Neuronal stem cell (in vitro differentiated cells): ENCODE results near the gene ERP27.

Source experiments
- DNase-seq: peaks from one replicate; pipeline ENCODE4 v3.0.0-alpha.2; 2013; ENCODE audit warnings: low spot score
- H2AFZ ChIP-seq: one replicate; pipeline ENCODE4 v1.6.1; 2013; ENCODE audit warnings: mild to moderate bottlenecking, low read length, inconsistent platforms
- H2AK5ac ChIP-seq: 2 replicates; pipeline ENCODE4 v1.6.1; 2013; ENCODE audit warnings: low read depth, mild to moderate bottlenecking, inconsistent platforms, low read length, moderate library complexity, mixed read lengths
- H2BK120ac ChIP-seq: 2 replicates; pipeline ENCODE4 v1.6.1; 2013; ENCODE audit warnings: low read depth, mild to moderate bottlenecking, inconsistent platforms, low read length, moderate library complexity, mixed read lengths
- H2BK12ac ChIP-seq: one replicate; pipeline ENCODE4 v1.6.1; 2013; ENCODE audit warnings: low read length, inconsistent platforms
- H2BK15ac ChIP-seq: 2 replicates; pipeline ENCODE4 v1.6.1; 2013; ENCODE audit warnings: mild to moderate bottlenecking, low read length, inconsistent platforms, mixed read lengths
- H2BK5ac ChIP-seq: one replicate; pipeline ENCODE4 v1.6.1; 2013; ENCODE audit warnings: inconsistent platforms, mild to moderate bottlenecking, low read length, moderate library complexity
- H3K14ac ChIP-seq: one replicate; pipeline ENCODE4 v1.6.1; 2013; ENCODE audit warnings: low read length, inconsistent platforms
- H3K18ac ChIP-seq: 2 replicates; pipeline ENCODE4 v1.6.1; 2013; ENCODE audit warnings: low read length, inconsistent platforms
- H3K23ac ChIP-seq: 2 replicates; pipeline ENCODE4 v1.6.1; 2013; ENCODE audit warnings: low read depth, mild to moderate bottlenecking, mixed read lengths, low read length, inconsistent platforms; ENCODE audit not compliant: poor library complexity
- H3K27ac ChIP-seq: replicated peaks from 3 replicates; pipeline ENCODE4 v1.5.1; 2013; ENCODE audit warnings: low read length, inconsistent platforms
- H3K27me3 ChIP-seq, 3 experiments: 2 replicates each; pipeline ENCODE4 v1.6.1; 2013; ENCODE audit warnings: low read length in 3 of 3, mild to moderate bottlenecking in 2 of 3, inconsistent platforms in 1 of 3, low read depth in 1 of 3, mixed read lengths in 1 of 3, moderate library complexity in 1 of 3; ENCODE audit not compliant: control insufficient read depth in 3 of 3, insufficient read depth in 3 of 3
- H3K36me3 ChIP-seq, 2 donors: replicated peaks in 1 of 2; 2 replicates each; pipeline ENCODE4 v1.6.1; 2013; ENCODE audit warnings: low read length in 2 of 2; ENCODE audit not compliant: control insufficient read depth in 2 of 2, insufficient read depth in 2 of 2
- H3K4ac ChIP-seq: 2 replicates; pipeline ENCODE4 v1.6.1; 2013; ENCODE audit warnings: inconsistent platforms, mild to moderate bottlenecking, low read length, moderate library complexity
- H3K4me1 ChIP-seq, 2 donors: 1 replicate in 1 of 2; 2 replicates in 1 of 2; pipeline ENCODE4 v1.6.1; 2013; ENCODE audit warnings: low read length in 2 of 2, low read depth in 1 of 2; ENCODE audit not compliant: control insufficient read depth in 2 of 2, insufficient read depth in 1 of 2
- H3K4me2 ChIP-seq: one replicate; pipeline ENCODE4 v1.6.1; 2013; ENCODE audit warnings: mild to moderate bottlenecking, low read length, inconsistent platforms; ENCODE audit not compliant: insufficient read depth, poor library complexity, severe bottlenecking
- H3K4me3 ChIP-seq, 2 donors: 2 replicates each; pipeline ENCODE4 v1.5.1; 2013; ENCODE audit warnings: low read length in 2 of 2, mild to moderate bottlenecking in 2 of 2, inconsistent platforms in 1 of 2, moderate library complexity in 1 of 2
- H3K79me1 ChIP-seq: one replicate; pipeline ENCODE4 v1.6.1; 2013; ENCODE audit warnings: low read depth, mild to moderate bottlenecking, inconsistent platforms, low read length, moderate library complexity
- H3K9ac ChIP-seq: one replicate; pipeline ENCODE4 v1.6.1; 2013; ENCODE audit warnings: mild to moderate bottlenecking, low read depth, low read length, inconsistent platforms; ENCODE audit not compliant: poor library complexity
- H3K9me3 ChIP-seq, 2 donors: replicated peaks in 1 of 2; 2 replicates each; pipeline versions ENCODE3 to v1.6.1; 2013; ENCODE audit warnings: low read length in 2 of 2, mild to moderate bottlenecking in 2 of 2, inconsistent platforms in 1 of 2, low read depth in 1 of 2, mixed read lengths in 1 of 2, moderate library complexity in 1 of 2; ENCODE audit not compliant: control insufficient read depth in 2 of 2, insufficient read depth in 1 of 2
- H4K8ac ChIP-seq: one replicate; pipeline ENCODE4 v1.6.1; 2013; ENCODE audit warnings: low read depth, mild to moderate bottlenecking, inconsistent platforms, low read length, moderate library complexity
- H4K91ac ChIP-seq: one replicate; pipeline ENCODE4 v1.6.1; 2013; ENCODE audit warnings: low read length, low read depth, mild to moderate bottlenecking, inconsistent platforms; ENCODE audit not compliant: poor library complexity
- WGBS, 2 donors: extraction: QIAGEN DNeasy Blood & Tissue Kit; methylation state at CpG; one replicate each; pipeline ENCODE4 v1.1.7; 2013; ENCODE audit warnings: missing lambda C conversion rate in 2 of 2, mixed read lengths in 1 of 2; ENCODE audit not compliant: insufficient read length in 2 of 2, insufficient replicate concordance in 1 of 2; ENCODE audit errors: extremely low coverage in 2 of 2; 5-methylcytosine and 5-hydroxymethylcytosine counted together

The ERP27 gene

DNA sequence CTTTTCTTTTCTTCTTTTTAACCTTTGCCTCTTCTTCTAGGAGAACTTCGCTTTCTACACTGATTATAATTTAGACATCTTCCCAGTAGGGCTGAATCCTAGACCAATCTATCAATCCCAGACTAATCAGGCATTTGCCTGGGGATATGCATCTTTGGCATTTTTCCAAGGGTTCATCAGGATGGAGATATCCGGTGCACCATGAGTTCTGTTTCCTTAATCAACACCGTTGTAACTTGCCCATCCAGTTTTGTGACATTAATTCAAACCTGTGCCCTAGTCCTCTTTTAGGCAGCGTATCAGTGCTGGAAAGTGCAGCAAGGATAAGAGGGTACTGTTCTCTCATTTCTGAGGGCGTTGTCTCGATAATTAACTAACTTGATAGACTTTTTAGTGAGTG lies 52.1 kb downstream of the ERP27 start:
- Histone ChIP-seq H3K27ac (no peak overlapping the region), H3K9me3 (no peaks in the 10 kb centered on the region), H3K18ac (no peak overlapping the region), H4K91ac (no peak overlapping the region), H4K8ac (no peak overlapping the region), H2BK5ac (no peak overlapping the region), H3K36me3 (no peaks in the 10 kb centered on the region), H2BK15ac (no peak overlapping the region), H2BK12ac (no peak overlapping the region), H2AK5ac (no peak overlapping the region), H3K79me1 (no peaks in the 10 kb centered on the region), H3K14ac (no peak overlapping the region), H2BK120ac (no peak overlapping the region), H3K23ac (no peak overlapping the region), H3K4me1 (no peaks in the 10 kb centered on the region), H3K4me3 (no peak overlapping the region), H2AFZ (no peak overlapping the region), H3K9ac (no peak overlapping the region), H3K4me2 (no peak overlapping the region), H3K4ac (no peak overlapping the region), H3K27me3 (no peaks in the 10 kb centered on the region)
- no CpG with 5 or more reads among the region's 6 CpGs for WGBS, 2 donors
- DNase-seq: no peak

DNA sequence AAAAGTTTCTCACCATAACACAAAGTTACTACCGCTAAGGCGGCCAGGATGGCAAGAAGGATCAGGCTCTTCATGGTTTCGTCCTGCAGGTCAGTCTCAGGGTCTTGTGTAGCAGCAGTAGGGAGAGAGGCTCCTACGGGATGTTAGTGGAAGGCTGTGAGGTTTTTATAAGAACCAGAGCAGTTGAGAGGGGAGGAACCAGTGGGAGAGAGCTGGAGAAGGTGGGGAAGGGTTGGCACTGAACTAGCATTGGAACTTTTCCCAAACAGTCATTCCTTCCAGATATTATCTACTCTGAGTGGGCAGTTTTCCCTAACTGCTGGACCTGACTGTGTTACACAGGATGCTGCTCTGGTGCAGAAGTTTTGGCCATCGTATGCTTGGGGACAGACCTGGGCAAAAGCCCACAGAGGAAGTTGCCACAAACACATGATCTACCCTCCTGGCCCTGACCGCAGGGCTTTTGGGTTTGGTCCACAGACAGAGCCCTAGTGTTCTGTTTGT lies 52.6 kb downstream of the ERP27 start, which contains the start of gene MGP:
MGP (minus strand) TSS at position 137 of the 504 bp plus-strand sequence; CDS start at position 74, 63 bp downstream.
- Histone ChIP-seq H3K4me3 (no peak within 1 kb of the TSS), H2AK5ac (no peak within 1 kb of the TSS), H4K91ac (no peak within 1 kb of the TSS), H3K9me3 (no peaks in the 10 kb centered on the region), H4K8ac (no peak within 1 kb of the TSS), H3K27ac (no peak within 1 kb of the TSS), H2BK12ac (no peak within 1 kb of the TSS), H3K36me3 (no peaks in the 10 kb centered on the region), H2AFZ (no peak within 1 kb of the TSS), H3K14ac (no peak within 1 kb of the TSS), H3K27me3 (no peaks in the 10 kb centered on the region), H3K4me2 (no peak within 1 kb of the TSS), H2BK5ac (no peak within 1 kb of the TSS), H3K4ac (no peak within 1 kb of the TSS), H3K18ac (no peak within 1 kb of the TSS), H3K4me1 (no peaks in the 10 kb centered on the region), H2BK15ac (no peak within 1 kb of the TSS), H3K79me1 (no peaks in the 10 kb centered on the region), H3K23ac (no peak within 1 kb of the TSS), H2BK120ac (no peak within 1 kb of the TSS), H3K9ac (no peak within 1 kb of the TSS)
- no CpG with 5 or more reads among the region's 6 CpGs for WGBS, 2 donors
- no peak for DNase-seq

DNA sequence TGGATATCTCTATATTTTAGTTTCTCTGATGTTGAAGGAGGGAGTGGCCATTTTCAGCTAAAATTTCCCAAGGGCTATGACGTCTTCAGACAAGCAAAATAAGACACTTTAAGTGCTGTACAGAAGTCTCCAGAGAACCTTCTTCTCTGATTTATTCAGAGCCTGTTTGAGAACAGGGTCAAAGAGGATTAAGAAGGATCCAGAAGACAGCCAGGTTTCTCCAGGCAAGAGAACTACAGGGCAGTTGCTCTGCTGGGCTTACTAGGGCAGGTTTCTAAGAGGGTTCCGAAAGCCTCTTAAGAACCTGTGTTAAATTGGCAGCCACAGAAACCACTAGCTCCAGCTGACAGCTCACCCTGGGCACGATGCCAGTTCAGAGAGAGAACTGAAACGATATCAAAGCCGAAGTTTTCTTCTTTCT lies 53.9 kb downstream of the ERP27 start:
- Histone ChIP-seq H3K23ac (no peak overlapping the region), H3K4me1 (no peaks in the 10 kb centered on the region), H2BK5ac (no peak overlapping the region), H2BK12ac (no peak overlapping the region), H2AFZ (no peak overlapping the region), H2AK5ac (no peak overlapping the region), H2BK15ac (no peak overlapping the region), H3K27ac (no peak overlapping the region), H3K4ac (no peak overlapping the region), H4K8ac (no peak overlapping the region), H3K9me3 (no peaks in the 10 kb centered on the region), H3K4me2 (no peak overlapping the region), H3K4me3 (no peak overlapping the region), H3K14ac (no peak overlapping the region), H3K79me1 (no peaks in the 10 kb centered on the region), H3K9ac (no peak overlapping the region), H3K18ac (no peak overlapping the region), H3K27me3 (no peaks in the 10 kb centered on the region), H3K36me3 (no peaks in the 10 kb centered on the region), H4K91ac (no peak overlapping the region), H2BK120ac (no peak overlapping the region)
- WGBS, 2 donors: no CpG with 5 or more reads among the region's 5 CpGs
- no peak for DNase-seq

DNA sequence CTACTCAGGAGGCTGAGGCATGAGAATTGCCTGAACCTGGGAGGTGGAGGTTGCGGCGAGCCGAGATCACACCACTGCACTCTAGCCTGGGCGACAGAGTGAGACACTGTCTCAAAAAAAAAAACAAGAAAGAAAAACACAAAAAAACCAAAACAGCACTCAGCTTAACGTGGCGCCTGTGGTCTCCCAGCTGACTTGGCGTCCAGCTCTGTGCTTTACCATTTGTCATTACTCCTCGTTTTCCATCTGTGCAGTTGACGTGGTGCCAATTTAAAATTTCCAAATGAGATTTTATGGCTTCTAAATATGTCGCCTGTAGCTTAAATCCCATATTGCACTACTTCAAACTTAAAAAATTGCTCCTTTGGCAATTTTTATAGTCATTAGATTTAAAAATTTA lies 54.7 kb downstream of the ERP27 start:
- Histone ChIP-seq H3K4me2 (no peak overlapping the region), H2AFZ (no peak overlapping the region), H3K36me3 (no peaks in the 10 kb centered on the region), H3K4me3 (no peak overlapping the region), H3K27me3 (no peaks in the 10 kb centered on the region), H3K27ac (no peak overlapping the region), H3K79me1 (no peaks in the 10 kb centered on the region), H3K9ac (no peak overlapping the region), H3K4me1 (no peaks in the 10 kb centered on the region), H2AK5ac (no peak overlapping the region), H3K4ac (no peak overlapping the region), H2BK15ac (no peak overlapping the region), H3K9me3 (no peaks in the 10 kb centered on the region), H3K18ac (no peak overlapping the region), H3K14ac (no peak overlapping the region), H4K91ac (no peak overlapping the region), H2BK120ac (no peak overlapping the region), H3K23ac (no peak overlapping the region), H2BK12ac (no peak overlapping the region), H2BK5ac (no peak overlapping the region), H4K8ac (no peak overlapping the region)
- no CpG with 5 or more reads among the region's 10 CpGs for WGBS, 2 donors
- DNase-seq: no peak
